Left lung (tissue), 10 donors: ENCODE data around the gene PPP1R37. TPM values are rescaled to one million over a fixed set of nuclear protein-coding genes. Genes with fewer than 3 reads are reported as not detected.

Experiments
- ATAC-seq: fragments of 200-7000 bp; cut with Tn5 transposase; one replicate; pipeline ENCODE4 v1.9.1; 2020; ENCODE audit warnings: moderate library complexity
- DNase-seq, 4 donors: peaks; one replicate each; pipeline ENCODE4 v3.0.0-alpha.2; 2013 to 2020
- H3K27ac ChIP-seq, 2 donors: fragments of 200-600 bp; sonication (generic) in 1 of 2; one replicate each; pipeline versions ENCODE4 v1.5.0 to v1.8.0; 2020 to 2021
- H3K27me3 ChIP-seq, 2 donors: fragments of 200-600 bp; sonication (generic) in 1 of 2; one replicate each; pipeline versions ENCODE4 v1.5.0 to v1.8.0; 2020 to 2021
- H3K36me3 ChIP-seq, 2 donors: fragments of 200-600 bp; sonication (generic) in 1 of 2; one replicate each; pipeline versions ENCODE4 v1.5.0 to v1.8.0; 2020 to 2021
- H3K4me1 ChIP-seq, 2 donors: fragments of 200-600 bp; one replicate each; pipeline ENCODE4 v1.8.0; 2021
- H3K4me3 ChIP-seq, 2 donors: fragments of 200-600 bp; sonication (generic) in 1 of 2; one replicate each; pipeline versions ENCODE4 v1.5.0 to v1.8.0; 2020 to 2021; ENCODE audit warnings: mild to moderate bottlenecking in 1 of 2
- H3K9me3 ChIP-seq, 2 donors: fragments of 200-600 bp; sonication (generic) in 1 of 2; one replicate each; pipeline versions ENCODE4 v1.5.0 to v1.8.0; 2020 to 2021
- intact Hi-C, 2 donors: fragments of 100-400 bp; cut with DNase I; formaldehyde crosslinking; loops; one replicate each; pipeline versions ENCODE4 v1.11.2 to v1.14.2; 2022
- polyA plus RNA-seq, 6 donors: library from polyadenylated mRNA; unstranded; fragments of 120-200 nt; gene quantifications; one replicate each; pipeline ENCODE4 v1.2.1, GENCODE V29; 2013; ENCODE audit not compliant: insufficient read length in 6 of 6
- total RNA-seq, 2 donors: library from RNA; stranded (reverse); fragmentation: NEBNext Ultra II Directional; extraction: Animal tissue kit (Norgen Biotek cat#: 25700); gene quantifications; one replicate each; pipeline ENCODE4 v1.2.1, GENCODE V29; 2021
- TF ChIP-seq, protein P1 (sequence below), 2 donors: fragments of 200-600 bp; sonication (generic) in 1 of 2; IDR thresholded peaks; one replicate each; pipeline versions ENCODE4 v1.5.0 to v1.8.0; 2021; ENCODE audit warnings: antibody characterized with exemption in 2 of 2
- donor health status: DM: no; HTN: yes; CAD: no.
- donor health status: DM: no; HTN: no; CAD: no.

Gene PPP1R37
- total and polyA plus RNA-seq, 8 donors: 17.3 to 29.8 (median 26.0) TPM

DNA sequence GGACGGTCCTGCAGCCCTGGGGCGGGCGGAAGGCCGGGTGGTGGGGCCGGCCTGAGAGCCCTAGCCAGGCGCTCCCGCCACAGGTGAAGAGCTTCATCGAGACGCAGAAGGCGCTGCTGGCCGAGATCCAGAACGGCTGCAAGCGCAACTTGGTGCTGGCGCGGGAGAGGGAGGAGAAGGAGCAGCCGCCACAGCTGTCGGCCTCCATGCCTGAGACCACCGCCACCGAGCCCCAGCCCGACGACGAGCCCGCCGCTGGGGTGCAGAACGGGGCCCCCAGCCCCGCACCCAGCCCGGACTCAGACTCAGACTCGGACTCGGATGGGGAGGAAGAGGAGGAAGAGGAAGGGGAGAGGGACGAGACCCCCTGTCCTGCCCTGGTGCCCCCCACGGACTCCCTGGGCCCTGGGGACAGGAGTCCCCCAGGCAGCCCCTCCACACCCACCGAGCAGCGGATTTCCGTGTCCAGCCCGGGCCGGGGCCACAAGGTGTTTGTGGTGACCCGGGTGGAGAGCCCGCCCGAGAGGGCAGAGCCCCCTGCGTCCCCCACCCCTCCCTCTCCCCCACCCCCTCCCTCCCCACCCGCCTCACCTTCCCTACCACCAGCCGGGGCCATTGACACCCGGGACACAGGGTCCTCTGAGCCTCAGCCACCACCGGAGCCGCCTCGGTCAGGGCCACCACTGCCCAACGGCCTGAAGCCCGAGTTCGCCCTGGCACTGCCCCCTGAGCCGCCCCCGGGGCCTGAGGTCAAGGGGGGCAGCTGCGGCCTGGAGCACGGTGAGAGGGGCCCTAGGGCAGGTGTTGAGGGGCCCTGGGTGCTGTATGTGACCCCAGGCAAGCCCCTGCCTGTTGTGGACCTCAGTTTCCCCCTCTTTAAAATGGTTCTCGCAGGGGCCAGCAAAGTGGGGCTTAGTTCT lies 52.6 kb downstream of the PPP1R37 start:
- no peaks in the 10 kb centered on the region for H3K4me1 ChIP-seq
- no peak overlapping the region for H3K4me3 ChIP-seq
- H3K27me3 ChIP-seq: peaks cover 0 to 3% of the 10 kb centered on the region in 2 donors
- H3K27ac ChIP-seq: no peak overlapping the region
- intact Hi-C loops: no loop called here
- H3K36me3 ChIP-seq: peaks cover 0 to 81% of the 10 kb centered on the region in 2 donors
- no peak for ATAC-seq
- no peak for DNase-seq
- TF ChIP-seq, protein P1, sequence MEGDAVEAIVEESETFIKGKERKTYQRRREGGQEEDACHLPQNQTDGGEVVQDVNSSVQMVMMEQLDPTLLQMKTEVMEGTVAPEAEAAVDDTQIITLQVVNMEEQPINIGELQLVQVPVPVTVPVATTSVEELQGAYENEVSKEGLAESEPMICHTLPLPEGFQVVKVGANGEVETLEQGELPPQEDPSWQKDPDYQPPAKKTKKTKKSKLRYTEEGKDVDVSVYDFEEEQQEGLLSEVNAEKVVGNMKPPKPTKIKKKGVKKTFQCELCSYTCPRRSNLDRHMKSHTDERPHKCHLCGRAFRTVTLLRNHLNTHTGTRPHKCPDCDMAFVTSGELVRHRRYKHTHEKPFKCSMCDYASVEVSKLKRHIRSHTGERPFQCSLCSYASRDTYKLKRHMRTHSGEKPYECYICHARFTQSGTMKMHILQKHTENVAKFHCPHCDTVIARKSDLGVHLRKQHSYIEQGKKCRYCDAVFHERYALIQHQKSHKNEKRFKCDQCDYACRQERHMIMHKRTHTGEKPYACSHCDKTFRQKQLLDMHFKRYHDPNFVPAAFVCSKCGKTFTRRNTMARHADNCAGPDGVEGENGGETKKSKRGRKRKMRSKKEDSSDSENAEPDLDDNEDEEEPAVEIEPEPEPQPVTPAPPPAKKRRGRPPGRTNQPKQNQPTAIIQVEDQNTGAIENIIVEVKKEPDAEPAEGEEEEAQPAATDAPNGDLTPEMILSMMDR (IDR thresholded peaks at IDR 0.05): no peak
- H3K9me3 ChIP-seq: no peaks in the 10 kb centered on the region

DNA sequence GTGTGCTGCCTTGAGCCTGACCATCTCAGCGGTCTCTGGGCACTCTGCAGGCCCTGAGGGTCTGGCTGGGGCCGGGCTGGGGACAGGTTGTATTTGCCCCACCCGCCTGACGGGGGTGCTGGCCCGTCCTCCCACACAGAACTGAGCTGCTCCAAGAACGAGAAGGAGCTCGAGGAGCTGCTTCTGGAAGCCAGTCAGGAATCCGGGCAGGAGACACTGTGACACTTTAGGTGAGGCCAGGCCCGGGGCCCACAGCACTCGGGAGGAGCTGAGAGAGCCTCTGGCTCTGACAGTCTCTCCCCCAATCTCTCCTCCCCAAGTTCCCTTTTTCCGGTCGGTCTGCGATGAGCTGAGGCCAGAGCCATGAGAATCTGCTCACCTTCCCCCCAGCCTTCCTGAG lies 53.3 kb downstream of the PPP1R37 start:
- Histone ChIP-seq H3K9me3 (no peaks in the 10 kb centered on the region), H3K27me3 (peaks cover 2 to 10% of the 10 kb centered on the region in 2 donors), H3K27ac (no peak overlapping the region), H3K36me3 (peaks cover 0 to 74% of the 10 kb centered on the region in 2 donors), H3K4me3 (no peak overlapping the region), H3K4me1 (no peaks in the 10 kb centered on the region)
- DNase-seq (no peak), ATAC-seq (no peak)
- intact Hi-C loops: no loop called here
- TF ChIP-seq, protein P1 (IDR thresholded peaks at IDR 0.05): no peak

DNA sequence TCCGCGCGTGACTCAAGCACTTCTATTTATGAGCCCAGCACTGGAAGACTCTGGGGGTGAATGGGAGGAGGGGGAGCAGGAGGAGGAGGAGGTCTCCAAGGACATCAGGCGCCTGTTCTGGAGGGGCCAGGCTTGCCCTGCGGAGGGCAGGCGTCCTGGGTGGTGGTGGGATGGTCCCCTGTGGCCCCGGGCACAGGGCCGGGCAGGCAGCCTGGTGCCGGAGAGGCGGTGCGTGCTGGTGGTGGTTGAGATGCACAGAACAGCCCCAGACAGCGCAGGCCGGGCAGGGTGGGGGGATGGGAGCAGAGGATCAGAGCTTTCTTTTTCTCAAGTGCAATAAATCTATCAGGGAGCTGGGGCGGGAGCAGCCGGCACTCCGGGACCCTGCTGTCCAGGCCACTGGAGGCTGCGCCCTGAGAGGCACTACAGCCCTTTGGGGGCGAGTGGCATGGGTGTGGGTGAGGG lies 53.8 kb downstream of the PPP1R37 start:
- H3K36me3 ChIP-seq: peaks cover 0 to 68% of the 10 kb centered on the region in 2 donors
- DNase-seq: no peak
- no peak overlapping the region for H3K4me3 ChIP-seq
- TF ChIP-seq, protein P1 (IDR thresholded peaks at IDR 0.05): no peak
- no peak overlapping the region for H3K27ac ChIP-seq
- peaks cover 7 to 15% of the 10 kb centered on the region in 2 donors for H3K27me3 ChIP-seq
- intact Hi-C loops: no loop called here
- no peaks in the 10 kb centered on the region for H3K9me3 ChIP-seq
- ATAC-seq: no peak
- peaks cover under 1 to 2% of the 10 kb centered on the region in 2 donors for H3K4me1 ChIP-seq

DNA sequence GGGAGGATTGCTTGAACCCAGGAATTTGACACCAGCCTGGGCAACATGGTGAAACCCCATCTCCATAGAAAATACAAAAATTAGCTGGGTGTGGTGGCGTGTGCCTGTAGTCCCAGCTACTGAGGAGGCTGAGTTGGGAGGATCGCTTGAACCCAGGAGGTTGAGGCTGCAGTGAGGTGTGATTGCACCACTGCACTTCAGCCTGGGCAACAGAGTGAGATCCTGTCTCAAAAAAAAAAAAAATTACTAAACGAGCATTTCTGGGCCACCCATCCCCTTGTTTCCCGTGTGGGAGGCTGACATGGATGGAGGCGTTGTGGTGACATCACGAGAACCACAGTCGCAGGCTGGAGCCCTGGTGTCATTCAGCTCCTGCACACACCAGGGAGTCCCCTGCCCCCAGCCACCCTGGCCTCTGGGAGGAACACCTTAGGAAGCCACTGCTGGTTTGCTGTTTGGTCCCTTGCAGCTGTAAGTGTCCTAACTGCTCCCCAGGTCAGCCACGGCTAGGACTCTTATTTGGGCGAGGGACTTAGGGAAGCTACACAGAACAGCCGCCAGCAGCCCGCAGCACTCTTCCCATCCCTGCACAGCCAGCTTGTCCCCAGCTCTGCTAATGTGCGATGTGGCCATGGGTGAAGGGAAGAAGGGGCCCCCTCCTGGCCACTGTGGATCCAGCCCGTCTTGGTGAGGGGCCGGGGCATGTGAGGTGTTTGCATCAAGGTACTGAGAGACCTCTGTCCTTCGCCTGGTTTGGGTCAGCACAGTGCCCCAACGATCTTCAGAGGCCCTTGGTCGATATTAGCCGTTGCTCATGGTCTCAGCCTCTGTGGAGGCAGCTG lies 55.1 kb downstream of the PPP1R37 start:
- Histone ChIP-seq H3K4me3 (no peak overlapping the region), H3K9me3 (no peaks in the 10 kb centered on the region), H3K27me3 (peaks cover 20 to 28% of the 10 kb centered on the region in 2 donors), H3K36me3 (peaks cover 0 to 56% of the 10 kb centered on the region in 2 donors), H3K4me1 (peaks cover 14% of the 10 kb centered on the region in 2 donors), H3K27ac (no peak overlapping the region)
- intact Hi-C loops: no loop called here
- ATAC-seq (no peak), DNase-seq (no peak)
- TF ChIP-seq, protein P1 (IDR thresholded peaks at IDR 0.05): no peak
